CD4-positive, alpha-beta T cell (primary cell): ENCODE results near the gene TPK1. TPM values are rescaled to one million over a fixed set of nuclear protein-coding genes. Genes with fewer than 3 reads are reported as not detected.

ENCODE experiments used
- ATAC-seq: fragments of 200-7000 bp; cut with Tn5 transposase; one replicate; pipeline ENCODE4 v1.10.0; 2022; ENCODE audit warnings: mild to moderate bottlenecking; ENCODE audit not compliant: poor library complexity
- CTCF ChIA-PET: fragments of 350-600 bp; sonication (Branson Sonifier 250); formaldehyde crosslinking; loops from one replicate; lab custom pipeline; 2021; ENCODE audit warnings: antibody characterized with exemption, inconsistent platforms; lab: Charles Lee
- POLR2A ChIA-PET: fragments of 350-600 bp; sonication (Branson Sonifier 250); formaldehyde crosslinking; loops from one replicate; lab custom pipeline; 2021; ENCODE audit warnings: antibody characterized with exemption, inconsistent platforms; lab: Charles Lee
- DNase-seq, 14 experiments: peaks; one replicate each; pipeline ENCODE4 v3.0.0-alpha.2; 2013 to 2020; ENCODE audit warnings: mixed read lengths in 2 of 14
- H3K27ac ChIP-seq, 2 donors: one replicate each; pipeline versions ENCODE4 v1.5.1 to v1.7.0; 2013; ENCODE audit warnings: low read length in 2 of 2, low read depth in 1 of 2, mild to moderate bottlenecking in 1 of 2
- H3K27me3 ChIP-seq, 2 experiments: 1 replicate in 1 of 2; 2 replicates in 1 of 2; pipeline versions ENCODE4 v1.6.1 to v1.7.0; 2013; ENCODE audit warnings: low read length in 2 of 2, control low read depth in 1 of 2, mild to moderate bottlenecking in 1 of 2, moderate library complexity in 1 of 2; ENCODE audit not compliant: insufficient read depth in 2 of 2, control insufficient read depth in 1 of 2
- H3K36me3 ChIP-seq: one replicate; pipeline ENCODE4 v1.6.1; 2013; ENCODE audit warnings: low read length, control low read depth; ENCODE audit not compliant: insufficient read depth
- H3K4me1 ChIP-seq: one replicate; pipeline ENCODE4 v1.6.1; 2013; ENCODE audit warnings: low read length, control low read depth; ENCODE audit not compliant: insufficient read depth
- H3K4me3 ChIP-seq: one replicate; pipeline ENCODE4 v1.5.1; 2013; ENCODE audit warnings: mild to moderate bottlenecking, low read length, moderate library complexity
- H3K9me3 ChIP-seq, 2 experiments: 1 replicate in 1 of 2; 2 replicates in 1 of 2; pipeline versions ENCODE4 v1.6.1 to v1.7.0; 2013; ENCODE audit warnings: low read length in 2 of 2, mild to moderate bottlenecking in 2 of 2, control low read depth in 1 of 2, moderate library complexity in 1 of 2; ENCODE audit not compliant: control insufficient read depth in 1 of 2, insufficient read depth in 1 of 2
- H3K27ac Mint-ChIP-seq: one replicate; pipeline ENCODE4 v1.8.0; 2020; ENCODE audit warnings: mixed read lengths
- H3K27me3 Mint-ChIP-seq: one replicate; pipeline ENCODE4 v1.8.0; 2021; ENCODE audit warnings: mixed read lengths
- H3K36me3 Mint-ChIP-seq: one replicate; pipeline ENCODE4 v1.8.0; 2021; ENCODE audit warnings: low read depth, mixed read lengths
- H3K4me1 Mint-ChIP-seq: one replicate; pipeline ENCODE4 v1.8.0; 2021; ENCODE audit warnings: low read depth, mixed read lengths
- H3K4me3 Mint-ChIP-seq: one replicate; pipeline ENCODE4 v1.8.0; 2020; ENCODE audit warnings: mild to moderate bottlenecking, mixed read lengths
- H3K9me3 Mint-ChIP-seq: one replicate; pipeline ENCODE4 v1.8.0; 2020; ENCODE audit warnings: mixed read lengths
- CTCF ChIP-seq: fragments of 200-600 bp; IDR thresholded peaks from one replicate; pipeline ENCODE4 v1.8.0; 2022; ENCODE audit warnings: antibody characterized with exemption, mild to moderate bottlenecking
- intact Hi-C, 2 experiments: fragments of 100-400 bp; cut with DNase I in 1 of 2; cut with micrococcal nuclease in 1 of 2; formaldehyde crosslinking; loops; one replicate each; pipeline versions ENCODE4 v1.15.1 to v1.9.0; 2023 to 2025; cut with DNase I, micrococcal nuclease
- total RNA-seq, 174 experiments: library from RNA in 2 of 174; stranded (reverse) in 2 of 174; gene quantifications; one replicate each; pipeline ENCODE4 v1.2.3 and lab custom pipeline; 2021 to 2026

The TPK1 gene
- total RNA-seq, 2 experiments from 2014 or later, result 17.1 to 17.8 TPM

- DNase-seq (no peak), ATAC-seq (no peak)
- Histone ChIP-seq H3K9me3 (no peaks in the 10 kb centered on the region), H3K4me3 (no peak overlapping the region), H3K4me1 (peaks cover 34% of the 10 kb centered on the region), H3K36me3 (no peaks in the 10 kb centered on the region), H3K27me3 (no peaks in the 10 kb centered on the region), H3K27ac (no peak overlapping the region)
- TF ChIP-seq CTCF, result no peak
- peaks cover 91% of the 10 kb centered on the region for H3K4me1 Mint-ChIP-seq
- H3K36me3 Mint-ChIP-seq, result peaks cover 6% of the 10 kb centered on the region
- peaks cover 2% of the 10 kb centered on the region for H3K9me3 Mint-ChIP-seq
- H3K27me3 Mint-ChIP-seq, result no peaks in the 10 kb centered on the region
- H3K4me3 Mint-ChIP-seq, result no peak overlapping the region
- ChIA-PET POLR2A (interaction anchor here (9.6 kb wide), 1 partner anchor 18 kb away, joined by 302 read pairs; the partner anchor contains the start of gene TPK1), CTCF (no interaction called here)
- intact Hi-C loops, result no loop called here
- peak overlapping the region; percentile 92 for H3K27ac Mint-ChIP-seq
These were observed 18.9 kb downstream of the TPK1 start for GRCh38 chr7:144817001-144817400.

GRCh38 chr7:144814299-144814698 lies 21.6 kb downstream of the TPK1 start:
- no peak overlapping the region for H3K27ac ChIP-seq
- no peaks in the 10 kb centered on the region for H3K9me3 ChIP-seq
- intact Hi-C loops, result no loop called here
- H3K36me3 Mint-ChIP-seq, result peaks cover 6% of the 10 kb centered on the region
- ChIA-PET CTCF (no interaction called here), POLR2A (interaction anchor here (5.9 kb wide), 1 partner anchor 22 kb away, joined by 244 read pairs; the partner anchor contains the start of gene TPK1)
- H3K27ac Mint-ChIP-seq, result peak overlapping the region; percentile 88
- no peak overlapping the region for H3K4me3 ChIP-seq
- peaks cover 2% of the 10 kb centered on the region for H3K9me3 Mint-ChIP-seq
- no peak for ATAC-seq
- H3K27me3 ChIP-seq, result no peaks in the 10 kb centered on the region
- no peaks in the 10 kb centered on the region for H3K36me3 ChIP-seq
- no peaks in the 10 kb centered on the region for H3K27me3 Mint-ChIP-seq
- H3K4me1 ChIP-seq, result peaks cover 22% of the 10 kb centered on the region
- no peak for DNase-seq
- H3K4me3 Mint-ChIP-seq, result no peak overlapping the region
- TF ChIP-seq CTCF, result no peak
- H3K4me1 Mint-ChIP-seq, result peaks cover 84% of the 10 kb centered on the region

GRCh38 chr7:144812379-144813283 lies 23.2 kb downstream of the TPK1 start:
- no peaks in the 10 kb centered on the region for H3K36me3 ChIP-seq
- peak overlapping the region; percentile 21 for H3K4me3 ChIP-seq
- Mint-ChIP-seq H3K36me3 (no peaks in the 10 kb centered on the region), H3K27ac (peak overlapping the region; percentile 88), H3K4me3 (peak overlapping the region; percentile 84), H3K9me3 (no peaks in the 10 kb centered on the region), H3K4me1 (peaks cover 85% of the 10 kb centered on the region), H3K27me3 (no peaks in the 10 kb centered on the region)
- no peaks in the 10 kb centered on the region for H3K27me3 ChIP-seq
- intact Hi-C loops, result loop anchor here in 1 of 2 experiments (1.0 kb wide), 2 partner anchors 8 to 23 kb away; no protein-coding TSS in a partner anchor
- TF ChIP-seq CTCF, result no peak
- H3K27ac ChIP-seq, result peak overlapping the region; percentile 54 to 72
- DNase-seq, result peak in 12 of 14 experiments; percentile 14 to 87 (median 40)
- peaks cover 8% of the 10 kb centered on the region for H3K4me1 ChIP-seq
- ChIA-PET POLR2A (interaction anchor here (0.9 to 5.9 kb wide), 11 partner anchors 9 to 64 kb away, joined by 3 to 244 read pairs (median 5); partner anchors contain the start of gene TPK1), CTCF (interaction anchor here (1.2 to 1.6 kb wide), 2 partner anchors 20 to 24 kb away, joined by 4 to 5 read pairs; partner anchors contain the start of gene TPK1)
- H3K9me3 ChIP-seq, result no peaks in the 10 kb centered on the region
- ATAC-seq, result peak; percentile 98
